ENCODE results near the gene FRMD4A. TPM values are rescaled to one million over a fixed set of nuclear protein-coding genes. Genes with fewer than 3 reads are reported as not detected.
"Not testable (repeated sequence)": the region's sequence is repeated elsewhere in the genome, so short reads cannot be mapped to it uniquely, and the experiment has no call there.

Gene FRMD4A
- total RNA-seq, 2 donors from 2014 or later, result 8.6 to 10.2 TPM

DNA sequence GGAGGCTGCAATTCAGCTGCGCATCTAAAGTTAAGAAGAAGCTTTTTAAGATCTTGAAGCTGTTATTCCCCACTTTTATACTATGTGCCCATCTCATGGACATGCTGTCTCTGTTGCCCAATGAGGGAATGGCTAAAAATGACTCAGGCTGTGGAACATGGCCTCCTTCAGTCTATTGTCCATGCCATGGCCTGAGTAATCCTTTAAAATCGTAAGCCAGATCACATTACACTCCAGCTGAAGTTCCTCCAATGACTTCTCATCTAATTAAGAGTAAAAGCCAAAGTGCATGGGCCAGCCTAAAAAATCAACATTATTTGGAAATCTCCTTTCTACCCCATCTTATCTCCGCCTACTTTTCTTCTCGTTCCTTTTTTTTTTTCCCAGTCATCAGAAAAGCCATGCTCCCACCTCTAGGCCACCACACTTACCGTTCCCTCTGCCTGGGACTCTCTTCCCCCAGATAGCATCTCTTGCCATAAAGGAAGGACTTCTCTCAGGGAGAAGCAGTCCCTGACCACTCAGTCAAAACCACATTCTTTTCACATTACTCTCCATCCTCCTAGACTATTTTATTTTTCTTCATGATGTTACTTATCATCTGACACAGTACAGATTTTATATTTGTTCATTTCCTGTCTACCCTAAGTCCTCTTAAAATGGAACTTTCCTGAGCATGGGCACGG, 406.5 kb downstream of the FRMD4A start:
- Histone ChIP-seq H3K9me3 (no peaks in the 10 kb centered on the region), H3K4me3 (no peak overlapping the region), H3K4me1 (no peaks in the 10 kb centered on the region), H3K27me3 (no peaks in the 10 kb centered on the region), H3K27ac (no peak overlapping the region), H3K36me3 (no peaks in the 10 kb centered on the region), H3K9ac (ENCODE audit: low read depth in 2 of 2, low read length in 2 of 2) (no peak overlapping the region)
- no peak for DNase-seq
- TF ChIP-seq, protein P1, sequence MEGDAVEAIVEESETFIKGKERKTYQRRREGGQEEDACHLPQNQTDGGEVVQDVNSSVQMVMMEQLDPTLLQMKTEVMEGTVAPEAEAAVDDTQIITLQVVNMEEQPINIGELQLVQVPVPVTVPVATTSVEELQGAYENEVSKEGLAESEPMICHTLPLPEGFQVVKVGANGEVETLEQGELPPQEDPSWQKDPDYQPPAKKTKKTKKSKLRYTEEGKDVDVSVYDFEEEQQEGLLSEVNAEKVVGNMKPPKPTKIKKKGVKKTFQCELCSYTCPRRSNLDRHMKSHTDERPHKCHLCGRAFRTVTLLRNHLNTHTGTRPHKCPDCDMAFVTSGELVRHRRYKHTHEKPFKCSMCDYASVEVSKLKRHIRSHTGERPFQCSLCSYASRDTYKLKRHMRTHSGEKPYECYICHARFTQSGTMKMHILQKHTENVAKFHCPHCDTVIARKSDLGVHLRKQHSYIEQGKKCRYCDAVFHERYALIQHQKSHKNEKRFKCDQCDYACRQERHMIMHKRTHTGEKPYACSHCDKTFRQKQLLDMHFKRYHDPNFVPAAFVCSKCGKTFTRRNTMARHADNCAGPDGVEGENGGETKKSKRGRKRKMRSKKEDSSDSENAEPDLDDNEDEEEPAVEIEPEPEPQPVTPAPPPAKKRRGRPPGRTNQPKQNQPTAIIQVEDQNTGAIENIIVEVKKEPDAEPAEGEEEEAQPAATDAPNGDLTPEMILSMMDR (IDR thresholded peaks at IDR 0.05), result no peak
- intact Hi-C loops (cut with DNase I), result no loop called here

- H3K27me3 ChIP-seq, result no peaks in the 10 kb centered on the region
- no peak overlapping the region for H3K27ac ChIP-seq
- H3K9me3 ChIP-seq, result no peaks in the 10 kb centered on the region
- H3K4me1 ChIP-seq, result no peaks in the 10 kb centered on the region
- intact Hi-C loops (cut with DNase I), result no loop called here
- no peak overlapping the region for H3K4me3 ChIP-seq
- H3K9ac ChIP-seq (ENCODE audit: low read depth in 2 of 2, low read length in 2 of 2), result no peak overlapping the region
- H3K36me3 ChIP-seq, result no peaks in the 10 kb centered on the region
- TF ChIP-seq, protein P1 (IDR thresholded peaks at IDR 0.05), result no peak
- DNase-seq, result no peak
Observed at GRCh38 chr10:13922586-13922985, 408.1 kb downstream of the FRMD4A start.

DNA sequence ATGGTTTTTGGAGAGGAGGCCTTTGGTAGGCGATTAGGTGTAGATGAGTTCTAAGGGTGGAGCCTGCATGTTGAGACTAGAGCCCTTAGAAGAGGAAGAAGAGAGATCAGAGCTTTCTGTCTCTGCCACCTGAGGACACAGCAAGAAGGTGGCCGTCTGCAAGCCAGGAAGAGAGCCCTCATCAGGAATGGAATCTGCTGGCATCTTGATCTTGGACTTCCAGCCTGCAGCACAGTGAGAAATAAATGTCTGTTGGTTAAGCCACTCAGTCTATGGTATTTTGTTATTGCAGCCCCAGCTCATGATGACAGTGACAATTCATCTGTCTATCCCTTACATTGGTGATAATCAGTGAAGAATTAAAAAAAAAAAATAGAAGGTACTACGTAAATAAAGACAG, 408.8 kb downstream of the FRMD4A start:
- Histone ChIP-seq H3K36me3 (no peaks in the 10 kb centered on the region), H3K9ac (ENCODE audit: low read depth in 2 of 2, low read length in 2 of 2) (no peak overlapping the region), H3K9me3 (no peaks in the 10 kb centered on the region), H3K27ac (no peak overlapping the region), H3K27me3 (no peaks in the 10 kb centered on the region), H3K4me3 (no peak overlapping the region), H3K4me1 (no peaks in the 10 kb centered on the region)
- intact Hi-C loops (cut with DNase I), result no loop called here
- TF ChIP-seq, protein P1 (IDR thresholded peaks at IDR 0.05), result no peak
- no peak for DNase-seq

GRCh38 chr10:13921131-13921530, 409.6 kb downstream of the FRMD4A start:
- H3K9me3 ChIP-seq; intact Hi-C loops (cut with DNase I); H3K4me1 ChIP-seq; H3K9ac ChIP-seq (ENCODE audit: low read depth in 2 of 2, low read length in 2 of 2); H3K4me3 ChIP-seq; H3K27me3 ChIP-seq; H3K36me3 ChIP-seq; DNase-seq; H3K27ac ChIP-seq: not testable (repeated sequence)

DNA sequence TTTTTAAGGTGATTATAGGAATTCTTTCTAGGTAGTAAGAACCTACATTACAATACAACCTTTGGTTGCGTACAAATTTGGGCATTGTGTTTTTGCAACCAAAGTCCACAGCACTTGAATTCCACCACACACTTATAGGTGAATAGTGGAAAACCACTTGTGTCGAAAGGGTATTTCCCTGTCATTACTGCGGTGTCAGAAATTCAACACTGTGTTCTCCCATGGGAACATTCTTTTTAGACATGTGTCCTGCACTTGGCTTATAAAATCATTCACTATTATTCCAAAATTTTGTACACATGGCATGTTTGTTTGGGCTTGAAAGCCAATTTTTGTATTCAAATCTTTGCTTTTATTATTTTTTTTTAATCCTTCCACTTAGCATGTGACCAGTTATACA, 410.3 kb downstream of the FRMD4A start:
- Histone ChIP-seq H3K9me3 (no peaks in the 10 kb centered on the region), H3K4me1 (no peaks in the 10 kb centered on the region), H3K36me3 (no peaks in the 10 kb centered on the region), H3K27me3 (no peaks in the 10 kb centered on the region), H3K4me3 (no peak overlapping the region), H3K27ac (no peak overlapping the region), H3K9ac (ENCODE audit: low read depth in 2 of 2, low read length in 2 of 2) (no peak overlapping the region)
- no peak for DNase-seq
- TF ChIP-seq, protein P1 (IDR thresholded peaks at IDR 0.05), result no peak
- intact Hi-C loops (cut with DNase I), result no loop called here

- no peaks in the 10 kb centered on the region for H3K4me1 ChIP-seq
Observed at GRCh38 chr10:13920031-13920430, 410.7 kb downstream of the FRMD4A start.

More at GRCh38 chr10:13920031-13920430, 410.7 kb downstream of the FRMD4A start:
- TF ChIP-seq, protein P1 (IDR thresholded peaks at IDR 0.05), result no peak
- H3K27ac ChIP-seq, result no peak overlapping the region
- no peak for DNase-seq
- H3K36me3 ChIP-seq, result no peaks in the 10 kb centered on the region
- H3K9ac ChIP-seq (ENCODE audit: low read depth in 2 of 2, low read length in 2 of 2), result no peak overlapping the region
- H3K27me3 ChIP-seq, result no peaks in the 10 kb centered on the region
- no peaks in the 10 kb centered on the region for H3K9me3 ChIP-seq
- intact Hi-C loops (cut with DNase I), result no loop called here
- H3K4me3 ChIP-seq, result no peak overlapping the region
